Endothelial cell (in vitro differentiated cells): ENCODE measurements around the gene AKR1C8. TPM values are rescaled to one million over a fixed set of nuclear protein-coding genes. Genes with fewer than 3 reads are reported as not detected.
"Not testable (repeated sequence)": the region's sequence is repeated elsewhere in the genome, so short reads cannot be mapped to it uniquely, and the experiment has no call there.

ENCODE experiments used
- DNase-seq: peaks from one replicate; pipeline ENCODE4 v3.0.0; 2021; ENCODE audit warnings: low spot score
- H3K27ac Mint-ChIP-seq: one replicate; pipeline ENCODE4 v1.8.0; 2021; ENCODE audit warnings: mixed read lengths, inconsistent platforms; ENCODE audit not compliant: unreplicated experiment
- H3K27me3 Mint-ChIP-seq: one replicate; pipeline ENCODE4 v1.8.0; 2021; ENCODE audit warnings: mild to moderate bottlenecking, moderate library complexity, mixed read lengths, inconsistent platforms; ENCODE audit not compliant: unreplicated experiment
- H3K36me3 Mint-ChIP-seq: one replicate; pipeline ENCODE4 v1.8.0; 2021; ENCODE audit warnings: mild to moderate bottlenecking, low read depth, mixed read lengths, inconsistent platforms; ENCODE audit not compliant: unreplicated experiment
- H3K4me1 Mint-ChIP-seq: one replicate; pipeline ENCODE4 v1.8.0; 2021; ENCODE audit warnings: mild to moderate bottlenecking, mixed read lengths, inconsistent platforms; ENCODE audit not compliant: unreplicated experiment
- H3K4me3 Mint-ChIP-seq: one replicate; pipeline ENCODE4 v1.8.0; 2021; ENCODE audit warnings: mild to moderate bottlenecking, mixed read lengths, inconsistent platforms; ENCODE audit not compliant: unreplicated experiment
- H3K9me3 Mint-ChIP-seq: one replicate; pipeline ENCODE4 v1.8.0; 2021; ENCODE audit warnings: mixed read lengths, inconsistent platforms; ENCODE audit not compliant: unreplicated experiment
- total RNA-seq: library from RNA; stranded (reverse); fragmentation: NEBNext Ultra II Directional; extraction: Animal tissue kit (Norgen Biotek cat#: 25700); gene quantifications from one replicate; pipeline ENCODE4 v1.2.1, GENCODE V29; 2021; ENCODE audit not compliant: unreplicated experiment
- TF ChIP-seq, protein P1 (sequence below): fragments of 200-600 bp; sonication (generic); IDR thresholded peaks from one replicate; pipeline ENCODE4 v1.5.0; 2021; ENCODE audit warnings: antibody characterized with exemption; ENCODE audit not compliant: unreplicated experiment

The AKR1C8 gene
- total RNA-seq, 1 donor from 2014 or later: not detected

DNA sequence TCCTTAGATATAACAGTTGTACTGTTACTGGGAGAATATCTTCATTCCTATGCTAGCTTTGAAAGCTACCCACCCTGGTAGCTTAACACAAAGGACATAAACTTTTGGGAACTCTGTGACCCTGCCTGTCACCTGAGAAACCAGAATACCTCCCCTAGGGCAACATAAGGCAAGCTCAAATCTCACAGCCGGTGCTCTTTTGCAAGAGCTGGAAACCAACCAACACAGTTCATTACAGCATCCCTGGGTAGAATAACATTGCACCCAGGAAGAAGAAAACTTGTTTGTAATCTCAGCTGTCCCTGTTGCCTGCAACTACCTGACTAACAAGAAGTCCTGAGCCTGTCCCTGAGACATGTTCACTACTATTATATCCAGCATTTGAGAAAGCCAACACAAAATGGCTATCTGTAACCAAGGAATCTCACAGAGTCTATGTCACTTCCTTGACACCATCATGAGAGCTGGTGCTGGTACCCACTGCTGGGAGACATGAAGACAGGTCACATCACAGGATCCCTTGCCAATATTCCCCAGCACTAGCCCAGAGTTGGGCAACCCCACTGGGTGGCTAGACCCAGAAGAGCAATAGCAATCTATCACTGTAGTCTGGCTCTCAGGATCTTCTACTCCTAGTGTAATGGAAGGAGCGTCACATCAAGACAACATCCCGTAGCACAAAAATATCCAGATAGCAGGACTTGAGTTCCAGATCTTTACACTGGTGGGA, 59.5 kb downstream of the AKR1C8 start:
- Mint-ChIP-seq H3K4me3 (no peak overlapping the region), H3K36me3 (no peaks in the 10 kb centered on the region), H3K27me3 (no peaks in the 10 kb centered on the region), H3K4me1 (no peaks in the 10 kb centered on the region), H3K9me3 (no peaks in the 10 kb centered on the region), H3K27ac (no peak overlapping the region)
- DNase-seq: no peak
- TF ChIP-seq, protein P1, sequence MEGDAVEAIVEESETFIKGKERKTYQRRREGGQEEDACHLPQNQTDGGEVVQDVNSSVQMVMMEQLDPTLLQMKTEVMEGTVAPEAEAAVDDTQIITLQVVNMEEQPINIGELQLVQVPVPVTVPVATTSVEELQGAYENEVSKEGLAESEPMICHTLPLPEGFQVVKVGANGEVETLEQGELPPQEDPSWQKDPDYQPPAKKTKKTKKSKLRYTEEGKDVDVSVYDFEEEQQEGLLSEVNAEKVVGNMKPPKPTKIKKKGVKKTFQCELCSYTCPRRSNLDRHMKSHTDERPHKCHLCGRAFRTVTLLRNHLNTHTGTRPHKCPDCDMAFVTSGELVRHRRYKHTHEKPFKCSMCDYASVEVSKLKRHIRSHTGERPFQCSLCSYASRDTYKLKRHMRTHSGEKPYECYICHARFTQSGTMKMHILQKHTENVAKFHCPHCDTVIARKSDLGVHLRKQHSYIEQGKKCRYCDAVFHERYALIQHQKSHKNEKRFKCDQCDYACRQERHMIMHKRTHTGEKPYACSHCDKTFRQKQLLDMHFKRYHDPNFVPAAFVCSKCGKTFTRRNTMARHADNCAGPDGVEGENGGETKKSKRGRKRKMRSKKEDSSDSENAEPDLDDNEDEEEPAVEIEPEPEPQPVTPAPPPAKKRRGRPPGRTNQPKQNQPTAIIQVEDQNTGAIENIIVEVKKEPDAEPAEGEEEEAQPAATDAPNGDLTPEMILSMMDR: no peak

DNA sequence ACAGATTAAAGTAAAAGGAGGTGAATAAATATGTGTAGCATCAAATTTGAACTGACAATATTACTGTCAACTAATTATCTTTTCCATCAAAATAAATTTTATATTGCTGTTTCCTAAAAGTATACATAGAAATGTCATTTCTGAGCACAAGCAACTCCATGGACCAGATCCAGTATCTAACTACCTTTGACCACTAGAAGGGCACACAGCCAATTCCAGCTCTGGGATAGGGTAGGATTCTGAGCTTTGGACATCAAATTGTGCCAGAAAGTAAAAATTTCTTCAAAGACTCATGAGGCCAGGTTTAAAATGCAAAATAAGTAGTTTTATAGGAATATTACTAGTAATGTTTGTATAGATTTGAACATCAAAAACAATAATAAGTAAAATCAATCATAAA, 61.1 kb downstream of the AKR1C8 start:
- TF ChIP-seq, protein P1: no peak
- Mint-ChIP-seq H3K27ac (no peak overlapping the region), H3K4me3 (no peak overlapping the region), H3K27me3 (no peaks in the 10 kb centered on the region), H3K4me1 (no peaks in the 10 kb centered on the region), H3K36me3 (no peaks in the 10 kb centered on the region), H3K9me3 (no peaks in the 10 kb centered on the region)
- no peak for DNase-seq

DNA sequence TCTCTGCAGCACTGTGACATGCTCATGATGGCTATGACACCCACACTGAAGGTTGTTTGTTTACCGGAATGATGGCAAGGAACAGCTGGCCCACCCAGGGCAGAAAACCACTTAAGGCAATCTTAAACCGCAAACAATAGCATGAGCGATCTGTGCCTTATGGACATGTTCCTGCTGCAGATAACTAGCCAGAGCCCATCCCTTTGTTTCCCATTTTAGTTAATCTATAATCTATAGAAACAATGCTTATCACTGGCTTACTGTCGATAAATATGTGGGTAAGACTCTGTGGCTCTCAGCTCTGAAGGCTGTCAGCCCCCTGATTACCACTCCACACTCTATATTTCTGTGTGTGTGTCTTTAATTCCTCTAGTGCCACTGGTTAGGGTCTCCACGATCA, 65.0 kb downstream of the AKR1C8 start:
- H3K4me1 Mint-ChIP-seq, H3K4me3 Mint-ChIP-seq, DNase-seq, H3K27ac Mint-ChIP-seq, H3K27me3 Mint-ChIP-seq, H3K9me3 Mint-ChIP-seq, H3K36me3 Mint-ChIP-seq: not testable (repeated sequence)

DNA sequence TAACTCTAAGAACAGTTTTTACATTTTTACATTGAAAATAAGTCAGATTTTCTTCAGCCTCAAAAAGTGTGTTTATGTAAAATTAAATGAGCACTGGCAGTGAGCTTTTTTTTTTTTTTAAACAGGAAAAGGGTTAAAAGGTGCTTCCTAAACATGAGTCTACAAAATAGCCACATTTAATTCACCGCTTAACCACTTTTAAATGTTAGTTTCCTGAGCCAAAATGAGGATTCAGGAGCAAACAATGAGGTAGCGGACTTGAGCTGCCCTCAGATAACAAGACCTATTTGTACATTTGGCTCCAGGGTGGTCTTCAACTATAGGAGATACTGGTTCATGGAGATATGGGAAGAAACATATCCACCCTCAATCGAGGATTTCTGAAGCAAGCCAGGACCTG, 67.9 kb downstream of the AKR1C8 start:
- Mint-ChIP-seq H3K36me3 (no peaks in the 10 kb centered on the region), H3K4me1 (no peaks in the 10 kb centered on the region), H3K9me3 (no peaks in the 10 kb centered on the region), H3K27me3 (no peaks in the 10 kb centered on the region), H3K27ac (no peak overlapping the region), H3K4me3 (no peak overlapping the region)
- no peak for DNase-seq
- TF ChIP-seq, protein P1: no peak

GRCh38 chr10:5116621-5117020, 68.3 kb downstream of the AKR1C8 start:
- H3K4me3 Mint-ChIP-seq: no peak overlapping the region
- H3K27me3 Mint-ChIP-seq: no peaks in the 10 kb centered on the region
- H3K27ac Mint-ChIP-seq: no peak overlapping the region
- no peaks in the 10 kb centered on the region for H3K36me3 Mint-ChIP-seq
- H3K9me3 Mint-ChIP-seq: no peaks in the 10 kb centered on the region
- no peak for DNase-seq
- no peaks in the 10 kb centered on the region for H3K4me1 Mint-ChIP-seq
- TF ChIP-seq, protein P1: no peak

DNA sequence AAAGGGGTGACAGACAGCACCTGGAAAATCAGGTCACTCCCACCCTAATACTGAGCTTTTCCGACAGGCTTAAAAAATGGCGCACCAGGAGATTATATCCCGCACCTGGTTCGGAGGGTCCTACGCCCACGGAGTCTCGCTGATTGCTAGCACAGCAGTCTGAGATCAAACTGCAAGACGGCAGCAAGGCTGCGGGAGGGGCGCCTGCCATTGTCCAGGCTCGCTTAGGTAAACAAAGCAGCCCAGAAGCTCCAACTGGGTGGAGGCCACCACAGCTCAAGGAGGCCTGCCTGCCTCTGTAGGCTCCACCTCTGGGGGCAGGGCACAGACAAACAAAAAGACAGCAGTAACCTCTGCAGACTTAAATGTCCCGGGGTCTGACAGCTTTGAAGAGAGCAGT, 75.1 kb downstream of the AKR1C8 start:
- not testable (repeated sequence) for H3K4me1 Mint-ChIP-seq, H3K4me3 Mint-ChIP-seq, H3K9me3 Mint-ChIP-seq, H3K27me3 Mint-ChIP-seq, DNase-seq, H3K27ac Mint-ChIP-seq, H3K36me3 Mint-ChIP-seq
